Activated CD4-positive, alpha-beta T cell treated with anti-CD3 and anti-CD28 coated beads, Interleukin-2, amount 50 U/mL, for 1 hour (primary cell): ENCODE measurements around the gene PRSS1.

ENCODE experiments used
- DNase-seq: peaks from one replicate; pipeline ENCODE4 v3.0.0-alpha.2; 2020

Gene PRSS1

GRCh38 chr7:142796501-142797390 lies 47.5 kb downstream of the PRSS1 start:
- DNase-seq, result no peak

GRCh38 chr7:142797391-142798377 lies 48.4 kb downstream of the PRSS1 start:
- DNase-seq, result peak; percentile 41

- DNase-seq, result peak; percentile 35
These were observed 49.5 kb downstream of the PRSS1 start for GRCh38 chr7:142798451-142799436.

- DNase-seq, result no peak
These were observed 50.2 kb downstream of the PRSS1 start for GRCh38 chr7:142799437-142799835.

GRCh38 chr7:142800088-142800487 lies 50.8 kb downstream of the PRSS1 start:
- no peak for DNase-seq

- DNase-seq, result no peak
These were observed 51.5 kb downstream of the PRSS1 start for GRCh38 chr7:142800699-142801260.

- DNase-seq, result no peak
These were observed 52.5 kb downstream of the PRSS1 start for GRCh38 chr7:142801601-142802295.

GRCh38 chr7:142802301-142802700 lies 53.0 kb downstream of the PRSS1 start:
- DNase-seq, result no peak
